Measurements from ENCODE around the gene ACAA1.

DNA sequence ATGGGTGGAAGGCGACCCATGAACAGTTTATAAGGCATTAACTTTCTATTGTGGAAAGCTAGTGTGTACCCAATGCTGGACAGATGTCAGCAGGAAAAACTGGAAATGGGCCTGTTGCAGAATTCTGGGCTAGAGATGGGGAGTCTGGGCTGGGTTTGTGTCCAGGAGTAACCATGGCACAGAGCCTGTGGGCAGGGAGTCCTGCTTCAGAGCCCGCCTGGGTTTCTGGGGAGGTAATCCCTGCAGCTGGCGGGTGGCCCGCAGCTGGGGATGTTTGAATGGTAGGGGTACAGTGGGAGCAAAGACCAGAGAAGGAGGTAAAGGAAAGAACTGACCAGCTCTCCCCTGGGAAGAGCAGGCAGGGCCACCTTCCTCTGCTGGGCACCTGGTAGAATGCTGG, 25.7 kb downstream of the ACAA1 start:
- TF ChIP-seq EZH2phosphoT487 (IDR thresholded peaks at IDR 0.05; ENCODE audit: borderline replicate concordance, low read depth), result no peak
- TF ChIP-seq, protein P1, sequence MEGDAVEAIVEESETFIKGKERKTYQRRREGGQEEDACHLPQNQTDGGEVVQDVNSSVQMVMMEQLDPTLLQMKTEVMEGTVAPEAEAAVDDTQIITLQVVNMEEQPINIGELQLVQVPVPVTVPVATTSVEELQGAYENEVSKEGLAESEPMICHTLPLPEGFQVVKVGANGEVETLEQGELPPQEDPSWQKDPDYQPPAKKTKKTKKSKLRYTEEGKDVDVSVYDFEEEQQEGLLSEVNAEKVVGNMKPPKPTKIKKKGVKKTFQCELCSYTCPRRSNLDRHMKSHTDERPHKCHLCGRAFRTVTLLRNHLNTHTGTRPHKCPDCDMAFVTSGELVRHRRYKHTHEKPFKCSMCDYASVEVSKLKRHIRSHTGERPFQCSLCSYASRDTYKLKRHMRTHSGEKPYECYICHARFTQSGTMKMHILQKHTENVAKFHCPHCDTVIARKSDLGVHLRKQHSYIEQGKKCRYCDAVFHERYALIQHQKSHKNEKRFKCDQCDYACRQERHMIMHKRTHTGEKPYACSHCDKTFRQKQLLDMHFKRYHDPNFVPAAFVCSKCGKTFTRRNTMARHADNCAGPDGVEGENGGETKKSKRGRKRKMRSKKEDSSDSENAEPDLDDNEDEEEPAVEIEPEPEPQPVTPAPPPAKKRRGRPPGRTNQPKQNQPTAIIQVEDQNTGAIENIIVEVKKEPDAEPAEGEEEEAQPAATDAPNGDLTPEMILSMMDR (IDR thresholded peaks at IDR 0.05), result no peak
- no peak for TF ChIP-seq TEAD4 (IDR thresholded peaks at IDR 0.05; ENCODE audit: borderline replicate concordance, insufficient read depth)
- TF ChIP-seq RFX5 (IDR thresholded peaks at IDR 0.05; ENCODE audit: low read length), result no peak
- TF ChIP-seq, protein P2, sequence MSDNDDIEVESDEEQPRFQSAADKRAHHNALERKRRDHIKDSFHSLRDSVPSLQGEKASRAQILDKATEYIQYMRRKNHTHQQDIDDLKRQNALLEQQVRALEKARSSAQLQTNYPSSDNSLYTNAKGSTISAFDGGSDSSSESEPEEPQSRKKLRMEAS (IDR thresholded peaks at IDR 0.05; ENCODE audit: low read depth), result no peak
